ENCODE results near the gene ATP6V0C. TPM values are rescaled to one million over a fixed set of nuclear protein-coding genes. Genes with fewer than 3 reads are reported as not detected.

The ATP6V0C gene
- total RNA-seq, 1 experiment from 2014 or later = 67.4 TPM

- peak overlapping the region; percentile 48 for H3K27ac ChIP-seq (ENCODE audit: low read length)
- no peak for TF ChIP-seq EZH2 (IDR thresholded peaks at IDR 0.05; ENCODE audit: low read length, unreplicated experiment)
- TF ChIP-seq EZH2phosphoT487 (IDR thresholded peaks at IDR 0.05; ENCODE audit: borderline replicate concordance, low read length) = no peak
- TF ChIP-seq CTCF (conservative IDR thresholded peaks at IDR 0.05; ENCODE audit: low read depth, low read length) = no peak
- DNase-seq = peak; percentile 76
- H3K9me2 ChIP-seq (replicated peaks; ENCODE audit: low read length) = no peaks in the 10 kb centered on the region
- H3K36me3 ChIP-seq (ENCODE audit: low read depth, low read length) = peaks cover 11% of the 10 kb centered on the region; the same call in 1 of the 2 replicates
- peak overlapping the region; percentile 79 for H3K9ac ChIP-seq (ENCODE audit: low read length)
- BruUV-seq (replicated peaks) = no TSS peak
- intact Hi-C loops (cut with micrococcal nuclease) = no loop called here
- ChIA-PET CTCF (no interaction called here), POLR2A (ENCODE audit: unreplicated experiment) (interaction anchor here (0.8 kb wide), 1 partner anchor 10 kb away, joined by 14 read pairs; the partner anchor contains the start of gene CEMP1)
- peaks cover 25% of the 10 kb centered on the region for H4K20me1 ChIP-seq (ENCODE audit: low read length)
- peak; percentile 69 for ATAC-seq
- no peak overlapping the region for H2AFZ ChIP-seq (ENCODE audit: low read length)
- H3K9me3 ChIP-seq (ENCODE audit: low read length) = no peaks in the 10 kb centered on the region
- peaks cover 57% of the 10 kb centered on the region for H3K79me2 ChIP-seq (ENCODE audit: low read length)
- H3K4me2 ChIP-seq (ENCODE audit: low read length) = peak overlapping the region; percentile 92
- H3K4me3 ChIP-seq (ENCODE audit: low read length) = peak overlapping the region; percentile 78
- H3F3A ChIP-seq (ENCODE audit: low read length, unreplicated experiment) = no peaks in the 10 kb centered on the region
- H3K4me1 ChIP-seq (ENCODE audit: insufficient read depth, low read length) = peaks cover 21% of the 10 kb centered on the region
- no peaks in the 10 kb centered on the region for H3K27me3 ChIP-seq (ENCODE audit: low read length)
Observed at GRCh38 chr16:2520784-2521531, 7.2 kb downstream of the ATP6V0C start.

- Histone ChIP-seq H3K9me2 (replicated peaks; ENCODE audit: low read length) (no peaks in the 10 kb centered on the region), H3K79me2 (ENCODE audit: low read length) (peaks cover 28% of the 10 kb centered on the region), H3K27me3 (ENCODE audit: low read length) (no peaks in the 10 kb centered on the region), H3K4me3 (ENCODE audit: low read length) (no peak overlapping the region), H3F3A (ENCODE audit: low read length, unreplicated experiment) (no peaks in the 10 kb centered on the region), H2AFZ (ENCODE audit: low read length) (no peak overlapping the region), H3K4me1 (ENCODE audit: insufficient read depth, low read length) (peaks cover 7% of the 10 kb centered on the region), H3K36me3 (ENCODE audit: low read depth, low read length) (peaks cover 11% of the 10 kb centered on the region; the same call in 1 of the 2 replicates), H3K9me3 (ENCODE audit: low read length) (no peaks in the 10 kb centered on the region), H3K9ac (ENCODE audit: low read length) (no peak overlapping the region), H3K27ac (ENCODE audit: low read length) (no peak overlapping the region), H4K20me1 (ENCODE audit: low read length) (no peaks in the 10 kb centered on the region), H3K4me2 (ENCODE audit: low read length) (no peak overlapping the region)
- CTCF ChIA-PET = no interaction called here
- intact Hi-C loops (cut with micrococcal nuclease) = no loop called here
- TF ChIP-seq EZH2phosphoT487 (IDR thresholded peaks at IDR 0.05; ENCODE audit: borderline replicate concordance, low read length) (no peak), CTCF (conservative IDR thresholded peaks at IDR 0.05; ENCODE audit: low read depth, low read length) (no peak), EZH2 (IDR thresholded peaks at IDR 0.05; ENCODE audit: low read length, unreplicated experiment) (no peak)
- DNase-seq = no peak
- POLR2A ChIA-PET (ENCODE audit: unreplicated experiment) = no interaction called here
- no peak for ATAC-seq
- BruUV-seq (replicated peaks) = no TSS peak
Observed at GRCh38 chr16:2523801-2524231, 10.1 kb downstream of the ATP6V0C start.

- Histone ChIP-seq H3K4me3 (ENCODE audit: low read length) (no peak overlapping the region), H3F3A (ENCODE audit: low read length, unreplicated experiment) (no peaks in the 10 kb centered on the region), H3K4me1 (ENCODE audit: insufficient read depth, low read length) (peaks cover 4% of the 10 kb centered on the region), H3K27me3 (ENCODE audit: low read length) (no peaks in the 10 kb centered on the region), H3K27ac (ENCODE audit: low read length) (no peak overlapping the region), H2AFZ (ENCODE audit: low read length) (no peak overlapping the region), H3K4me2 (ENCODE audit: low read length) (no peak overlapping the region), H4K20me1 (ENCODE audit: low read length) (no peaks in the 10 kb centered on the region), H3K36me3 (ENCODE audit: low read depth, low read length) (peaks cover 11% of the 10 kb centered on the region; the same call in 1 of the 2 replicates), H3K9me3 (ENCODE audit: low read length) (no peaks in the 10 kb centered on the region), H3K79me2 (ENCODE audit: low read length) (peaks cover 22% of the 10 kb centered on the region), H3K9ac (ENCODE audit: low read length) (no peak overlapping the region), H3K9me2 (replicated peaks; ENCODE audit: low read length) (no peaks in the 10 kb centered on the region)
- intact Hi-C loops (cut with micrococcal nuclease) = no loop called here
- no TSS peak for BruUV-seq (replicated peaks)
- DNase-seq (no peak), ATAC-seq (no peak)
- ChIA-PET CTCF (no interaction called here), POLR2A (ENCODE audit: unreplicated experiment) (no interaction called here)
- TF ChIP-seq EZH2phosphoT487 (IDR thresholded peaks at IDR 0.05; ENCODE audit: borderline replicate concordance, low read length) (no peak), CTCF (conservative IDR thresholded peaks at IDR 0.05; ENCODE audit: low read depth, low read length) (no peak), EZH2 (IDR thresholded peaks at IDR 0.05; ENCODE audit: low read length, unreplicated experiment) (no peak)
Observed at GRCh38 chr16:2524339-2524938, 10.7 kb downstream of the ATP6V0C start.

All from PC-3 (cell line).